ENCODE results near the gene ROR2.
A peak's percentile ranks its signal among the peaks of the same experiment; 100 is the strongest.
"Not testable (repeated sequence)": the region's sequence is repeated elsewhere in the genome, so short reads cannot be mapped to it uniquely, and the experiment has no call there.

The ROR2 gene

DNA sequence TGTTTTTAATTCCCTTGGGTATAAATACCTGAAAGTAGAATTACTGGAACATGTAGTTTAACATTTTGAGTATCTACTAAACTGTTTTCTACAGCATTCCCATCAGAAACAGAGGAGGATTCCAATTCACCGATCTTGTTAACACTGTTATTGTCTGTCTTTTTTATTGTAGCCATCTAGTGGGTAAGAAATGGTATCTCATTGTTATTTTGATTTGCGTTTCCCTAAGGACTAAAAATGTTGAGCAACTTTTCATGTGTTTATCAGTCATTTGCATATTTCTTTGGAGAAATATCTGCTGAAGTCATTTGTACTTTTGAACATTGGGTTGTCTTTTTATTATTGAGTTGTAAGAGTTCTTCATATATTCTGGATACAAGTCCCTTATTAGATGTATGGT lies 391.1 kb downstream of the ROR2 start:
- no peaks in the 10 kb centered on the region for H3K9me3 Mint-ChIP-seq
- no peaks in the 10 kb centered on the region for H3K4me1 Mint-ChIP-seq (ENCODE audit: low read depth)
- no peak overlapping the region for H3K4me3 Mint-ChIP-seq
- H3K27me3 Mint-ChIP-seq: peaks cover 20% of the 10 kb centered on the region
- no peak overlapping the region for H3K27ac Mint-ChIP-seq
- H3K36me3 Mint-ChIP-seq (ENCODE audit: low read depth): no peaks in the 10 kb centered on the region

DNA sequence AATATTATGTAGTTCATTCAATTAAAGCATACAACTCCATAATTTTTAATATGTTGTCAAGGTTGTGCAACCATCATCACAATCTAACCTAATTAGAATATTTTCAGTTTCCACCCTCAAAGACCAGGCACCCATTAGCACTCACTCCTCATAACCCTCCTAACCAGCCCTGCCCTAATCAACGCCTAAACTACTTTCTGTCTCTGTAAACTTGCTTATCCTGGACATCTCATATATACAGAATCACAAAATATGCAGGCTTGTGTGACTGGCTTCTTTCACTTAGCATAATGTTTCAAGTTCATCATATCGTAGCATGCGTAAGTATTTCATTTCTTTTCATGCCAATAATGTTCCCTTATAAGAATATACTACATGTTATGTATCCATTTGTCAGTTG lies 391.6 kb downstream of the ROR2 start:
- H3K4me1 Mint-ChIP-seq (ENCODE audit: low read depth): no peaks in the 10 kb centered on the region
- no peaks in the 10 kb centered on the region for H3K36me3 Mint-ChIP-seq (ENCODE audit: low read depth)
- H3K9me3 Mint-ChIP-seq: no peaks in the 10 kb centered on the region
- H3K4me3 Mint-ChIP-seq: no peak overlapping the region
- H3K27ac Mint-ChIP-seq: no peak overlapping the region
- peaks cover 15% of the 10 kb centered on the region for H3K27me3 Mint-ChIP-seq

DNA sequence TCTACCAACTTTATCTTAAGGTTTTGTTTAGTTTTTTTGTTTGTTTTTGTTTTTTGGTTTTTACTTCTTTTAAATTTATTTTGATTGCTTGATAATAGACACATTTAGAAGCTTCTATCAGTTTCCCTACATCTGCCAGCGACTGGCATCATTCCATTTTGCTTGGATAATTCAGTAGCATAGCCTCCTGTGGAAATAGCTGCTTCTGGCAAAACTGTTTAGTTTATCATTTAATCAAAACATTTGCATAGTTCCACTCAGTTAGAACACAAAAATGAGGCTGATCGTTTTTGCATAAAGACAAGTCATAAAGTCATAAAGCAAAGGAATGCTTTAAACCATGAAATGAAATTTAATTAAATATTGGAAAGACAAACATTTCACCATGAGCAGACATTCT lies 392.7 kb downstream of the ROR2 start:
- H3K27ac Mint-ChIP-seq: no peak overlapping the region
- H3K4me3 Mint-ChIP-seq: no peak overlapping the region
- no peaks in the 10 kb centered on the region for H3K9me3 Mint-ChIP-seq
- no peaks in the 10 kb centered on the region for H3K36me3 Mint-ChIP-seq (ENCODE audit: low read depth)
- peaks cover 17% of the 10 kb centered on the region for H3K27me3 Mint-ChIP-seq
- H3K4me1 Mint-ChIP-seq (ENCODE audit: low read depth): no peaks in the 10 kb centered on the region

DNA sequence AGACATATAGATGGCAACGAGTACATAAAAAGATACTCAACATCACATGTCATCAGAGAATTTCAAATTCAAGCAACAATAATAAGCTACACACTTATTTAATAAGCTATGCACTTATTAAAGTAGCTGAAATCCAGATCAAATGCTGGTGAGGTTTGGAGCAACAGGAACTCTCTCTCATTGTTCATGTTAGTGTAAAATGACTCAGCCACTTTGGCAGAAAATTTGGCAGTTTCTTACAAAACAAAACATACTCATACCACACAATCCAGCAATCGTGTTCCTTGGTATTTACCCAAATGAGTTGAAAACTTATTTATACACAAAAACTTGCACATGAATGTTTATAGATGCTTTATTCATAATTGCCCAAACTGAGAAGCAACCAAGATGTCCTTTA lies 394.9 kb downstream of the ROR2 start:
- Mint-ChIP-seq H3K4me3 (no peak overlapping the region), H3K27ac (no peak overlapping the region), H3K27me3 (peaks cover 20% of the 10 kb centered on the region), H3K36me3 (ENCODE audit: low read depth) (no peaks in the 10 kb centered on the region), H3K4me1 (ENCODE audit: low read depth) (no peaks in the 10 kb centered on the region), H3K9me3 (no peaks in the 10 kb centered on the region)

DNA sequence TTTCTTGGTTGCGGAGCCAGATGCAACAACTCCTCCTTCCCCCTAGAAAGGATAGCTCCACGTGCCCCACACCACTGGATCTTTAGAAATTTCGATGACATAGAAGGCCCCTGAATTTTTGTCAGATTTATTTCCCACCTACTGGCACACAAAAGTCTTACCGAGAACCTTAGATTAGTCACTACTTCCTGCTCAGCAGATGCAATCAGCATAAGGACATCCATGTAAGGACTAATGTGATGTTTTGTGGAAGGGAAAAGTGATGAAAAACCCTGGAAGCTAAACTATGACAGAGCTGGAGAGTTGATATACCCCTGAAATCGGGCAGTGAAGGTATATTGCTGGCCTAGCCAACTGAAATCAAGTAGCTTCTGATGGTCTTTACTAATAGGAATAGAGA lies 400.9 kb downstream of the ROR2 start:
- Mint-ChIP-seq H3K36me3 (ENCODE audit: low read depth) (no peaks in the 10 kb centered on the region), H3K4me1 (ENCODE audit: low read depth) (no peaks in the 10 kb centered on the region), H3K9me3 (no peaks in the 10 kb centered on the region), H3K27me3 (peaks cover 18% of the 10 kb centered on the region), H3K27ac (no peak overlapping the region), H3K4me3 (no peak overlapping the region)

DNA sequence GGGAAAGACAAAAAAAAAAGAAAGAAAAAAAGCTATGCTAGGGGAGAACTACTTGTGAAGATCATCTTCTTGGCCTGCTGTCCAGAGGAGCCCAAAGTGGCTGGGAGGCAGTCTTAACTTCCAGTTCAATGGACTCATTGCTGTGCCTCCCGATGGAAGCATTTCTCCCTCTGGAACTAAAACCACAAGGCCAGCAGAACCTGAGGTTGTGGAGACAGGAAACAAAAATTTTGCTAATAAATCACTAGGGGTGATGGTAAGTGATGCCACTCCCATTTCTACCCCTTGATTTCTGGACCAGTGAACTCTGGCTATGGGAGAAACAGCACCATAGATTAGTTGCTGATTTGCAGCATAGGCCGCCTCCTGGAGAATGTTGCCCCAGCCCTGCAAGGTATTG lies 402.9 kb downstream of the ROR2 start:
- no peaks in the 10 kb centered on the region for H3K9me3 Mint-ChIP-seq
- no peak overlapping the region for H3K27ac Mint-ChIP-seq
- H3K36me3 Mint-ChIP-seq (ENCODE audit: low read depth): no peaks in the 10 kb centered on the region
- no peak overlapping the region for H3K4me3 Mint-ChIP-seq
- H3K4me1 Mint-ChIP-seq (ENCODE audit: low read depth): no peaks in the 10 kb centered on the region
- peaks cover 26% of the 10 kb centered on the region for H3K27me3 Mint-ChIP-seq

DNA sequence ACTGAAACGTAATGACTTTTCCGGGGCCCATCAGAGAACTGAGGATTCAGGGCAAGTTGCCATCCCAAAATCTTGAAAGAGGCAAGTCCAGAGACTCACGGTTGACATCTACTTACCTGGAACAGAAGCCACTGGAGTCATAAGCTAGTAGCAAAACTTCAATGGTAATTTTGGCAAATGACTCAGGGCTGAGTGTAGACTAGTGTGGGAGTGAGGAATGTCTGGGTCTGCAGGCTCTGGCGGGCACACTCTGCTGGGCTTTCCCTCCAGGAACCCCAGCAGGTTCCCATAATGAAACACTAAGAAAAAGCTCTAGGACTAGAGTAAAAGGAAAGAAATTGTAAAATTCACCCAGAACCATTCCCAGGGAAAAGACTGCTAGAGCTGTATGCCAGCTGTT lies 403.5 kb downstream of the ROR2 start:
- Mint-ChIP-seq H3K9me3 (no peaks in the 10 kb centered on the region), H3K36me3 (ENCODE audit: low read depth) (no peaks in the 10 kb centered on the region), H3K4me3 (no peak overlapping the region), H3K27ac (no peak overlapping the region), H3K4me1 (ENCODE audit: low read depth) (no peaks in the 10 kb centered on the region), H3K27me3 (peaks cover 29% of the 10 kb centered on the region)

DNA sequence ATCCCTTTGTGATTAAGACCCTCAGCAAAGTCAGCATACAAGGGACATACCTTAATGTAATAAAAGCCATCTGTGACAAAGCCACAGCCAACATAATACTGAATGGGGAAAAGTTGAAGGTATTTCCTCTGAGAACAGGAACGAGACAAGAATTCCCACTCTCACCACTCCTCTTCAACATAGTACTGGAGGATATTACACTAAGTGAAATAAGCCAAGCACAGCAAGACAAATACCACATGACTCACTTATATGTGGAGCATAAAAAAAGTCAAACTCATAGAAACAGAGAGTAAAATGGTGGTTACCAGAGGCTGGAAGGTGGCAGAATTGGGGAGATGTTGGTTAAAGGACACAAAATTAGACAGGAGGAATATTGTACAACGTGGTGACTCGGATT lies 408.3 kb downstream of the ROR2 start:
- Mint-ChIP-seq H3K4me3 (no peak overlapping the region), H3K27me3 (peaks cover 21% of the 10 kb centered on the region), H3K4me1 (ENCODE audit: low read depth) (peaks cover 11% of the 10 kb centered on the region), H3K9me3 (no peaks in the 10 kb centered on the region), H3K27ac (no peak overlapping the region), H3K36me3 (ENCODE audit: low read depth) (no peaks in the 10 kb centered on the region)

DNA sequence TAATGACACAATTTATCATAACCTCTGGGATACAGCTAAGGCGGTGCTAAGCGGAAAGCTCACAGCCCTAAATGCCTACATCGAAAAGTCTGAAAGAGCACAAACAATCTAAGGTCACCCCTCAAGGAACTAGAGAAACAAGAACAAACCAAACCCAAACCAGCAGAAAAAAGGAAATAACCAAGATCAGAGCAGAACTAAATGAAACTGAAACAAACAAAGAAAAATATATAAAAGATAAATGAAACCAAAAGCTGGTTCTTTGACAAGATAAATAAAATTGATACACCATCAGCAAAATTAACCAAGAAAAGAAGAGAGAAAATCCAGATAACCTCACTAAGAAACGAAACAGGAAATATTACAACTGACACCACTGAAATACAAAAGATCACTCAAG lies 409.5 kb downstream of the ROR2 start:
- Mint-ChIP-seq H3K27ac (peak overlapping the region; percentile 1), H3K27me3 (peaks cover 21% of the 10 kb centered on the region), H3K4me1 (ENCODE audit: low read depth) (peaks cover 11% of the 10 kb centered on the region)
- H3K36me3 Mint-ChIP-seq (ENCODE audit: low read depth); H3K9me3 Mint-ChIP-seq; H3K4me3 Mint-ChIP-seq: not testable (repeated sequence)

DNA sequence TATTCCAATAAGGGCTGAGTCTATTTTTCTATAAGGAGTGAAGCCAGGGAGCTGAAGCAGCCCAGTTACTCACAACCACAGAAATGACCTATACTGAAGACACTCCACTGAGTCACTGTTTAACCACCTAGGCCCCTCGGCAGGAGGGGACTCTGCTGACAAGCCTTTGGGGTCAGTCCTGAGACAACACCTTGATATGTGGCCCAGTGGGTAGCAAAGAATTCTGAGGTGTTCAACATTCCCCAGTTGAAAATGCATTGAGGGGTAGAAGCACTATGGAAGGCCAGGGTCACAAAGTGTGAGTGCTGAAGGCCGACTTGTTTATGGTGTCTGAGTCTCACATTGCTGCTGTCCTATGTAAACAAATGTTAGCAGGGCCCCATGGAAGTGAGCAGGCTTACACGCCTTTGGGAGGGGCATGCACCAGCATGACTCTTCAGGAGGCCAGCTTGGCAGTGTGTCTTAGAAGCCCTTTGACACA lies 413.8 kb downstream of the ROR2 start:
- no peaks in the 10 kb centered on the region for H3K36me3 Mint-ChIP-seq (ENCODE audit: low read depth)
- H3K4me1 Mint-ChIP-seq (ENCODE audit: low read depth): peaks cover 11% of the 10 kb centered on the region
- H3K27ac Mint-ChIP-seq: no peak overlapping the region
- no peak overlapping the region for H3K4me3 Mint-ChIP-seq
- peaks cover 26% of the 10 kb centered on the region for H3K27me3 Mint-ChIP-seq
- no peaks in the 10 kb centered on the region for H3K9me3 Mint-ChIP-seq

DNA sequence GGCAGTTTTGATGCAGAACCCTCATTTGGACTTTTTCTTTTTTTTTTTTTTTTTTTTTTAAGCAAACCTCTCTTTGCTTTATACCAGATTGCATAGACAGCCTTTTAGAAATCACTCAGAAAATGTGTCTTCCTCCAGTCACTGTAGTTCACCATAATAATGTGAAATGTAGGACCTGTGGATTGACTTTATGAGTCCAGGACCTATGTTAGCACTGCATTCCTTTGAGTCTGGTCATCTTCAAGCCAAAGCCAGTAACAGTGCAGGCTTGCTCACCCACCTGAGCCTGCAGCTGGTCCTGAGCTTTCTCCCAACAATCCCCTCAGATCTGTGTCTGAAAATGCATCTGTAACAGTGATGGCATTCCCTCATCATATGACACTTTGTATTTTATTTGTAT lies 415.7 kb downstream of the ROR2 start:
- Mint-ChIP-seq H3K4me3 (no peak overlapping the region), H3K4me1 (ENCODE audit: low read depth) (no peaks in the 10 kb centered on the region), H3K9me3 (no peaks in the 10 kb centered on the region), H3K27ac (no peak overlapping the region), H3K36me3 (ENCODE audit: low read depth) (no peaks in the 10 kb centered on the region), H3K27me3 (peaks cover 27% of the 10 kb centered on the region)

DNA sequence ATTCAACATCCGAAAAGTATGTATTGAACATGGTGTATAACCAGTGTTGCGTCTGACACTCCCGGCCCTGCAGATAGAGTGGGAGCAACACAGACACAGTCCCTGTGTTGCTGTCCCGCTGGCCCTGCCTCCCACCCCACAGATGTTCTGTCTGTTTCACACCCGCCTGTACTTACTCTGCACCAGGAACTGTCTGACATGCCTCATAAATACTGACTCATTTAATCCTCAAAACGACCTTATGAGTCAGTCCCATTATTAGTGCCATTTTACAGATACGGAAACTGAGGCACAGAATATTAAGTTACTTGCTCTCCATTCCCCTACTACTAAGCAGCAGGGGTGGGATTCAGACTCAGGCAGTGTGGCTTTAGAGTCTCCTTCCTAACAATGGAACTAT lies 416.6 kb downstream of the ROR2 start:
- Mint-ChIP-seq H3K4me3 (no peak overlapping the region), H3K4me1 (ENCODE audit: low read depth) (no peaks in the 10 kb centered on the region), H3K27me3 (peaks cover 32% of the 10 kb centered on the region), H3K9me3 (no peaks in the 10 kb centered on the region), H3K36me3 (ENCODE audit: low read depth) (no peaks in the 10 kb centered on the region), H3K27ac (no peak overlapping the region)

DNA sequence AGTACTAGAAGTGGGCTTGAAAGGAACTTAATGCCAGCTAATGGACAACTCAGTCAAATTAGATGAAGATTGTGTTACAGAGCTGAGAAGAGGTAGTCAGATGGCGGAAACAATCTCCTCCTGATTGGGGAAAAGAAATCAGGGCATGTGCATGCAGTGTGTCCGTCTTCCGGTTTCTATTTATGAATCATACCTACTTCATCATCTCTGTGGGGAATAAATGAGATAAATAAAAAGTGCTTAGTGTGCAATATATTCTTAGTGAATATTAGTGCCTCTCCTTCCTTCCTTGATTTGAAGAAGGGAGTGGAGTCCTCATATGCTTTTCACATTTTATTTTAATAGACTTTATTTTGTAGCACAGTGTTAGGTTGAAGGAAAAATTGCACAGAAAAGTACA lies 417.7 kb downstream of the ROR2 start:
- Mint-ChIP-seq H3K4me3 (no peak overlapping the region), H3K36me3 (ENCODE audit: low read depth) (no peaks in the 10 kb centered on the region), H3K4me1 (ENCODE audit: low read depth) (no peaks in the 10 kb centered on the region), H3K27me3 (peaks cover 40% of the 10 kb centered on the region), H3K27ac (no peak overlapping the region), H3K9me3 (no peaks in the 10 kb centered on the region)

DNA sequence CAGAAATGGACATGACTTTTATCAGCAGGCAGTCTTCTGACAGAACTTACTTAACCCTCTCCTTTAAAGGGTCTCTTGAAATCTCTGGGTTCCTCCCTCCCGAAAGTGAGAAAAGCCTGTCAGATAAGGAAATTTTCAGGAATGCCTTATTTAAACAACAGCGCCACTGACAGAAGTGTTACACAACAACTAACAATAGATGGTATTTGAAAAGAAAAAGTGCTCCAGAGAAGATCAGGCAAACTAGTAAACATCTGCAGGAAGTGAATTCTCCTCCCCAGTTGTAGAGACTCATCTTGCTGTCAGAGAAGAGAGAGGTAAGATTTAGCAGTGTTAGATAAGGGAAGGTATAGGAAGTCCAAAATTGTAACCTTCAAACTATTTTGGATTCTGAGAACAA lies 419.2 kb downstream of the ROR2 start:
- H3K9me3 Mint-ChIP-seq: peaks cover 5% of the 10 kb centered on the region
- H3K27ac Mint-ChIP-seq: no peak overlapping the region
- H3K27me3 Mint-ChIP-seq: peaks cover 51% of the 10 kb centered on the region
- no peak overlapping the region for H3K4me3 Mint-ChIP-seq
- H3K4me1 Mint-ChIP-seq (ENCODE audit: low read depth): no peaks in the 10 kb centered on the region
- H3K36me3 Mint-ChIP-seq (ENCODE audit: low read depth): no peaks in the 10 kb centered on the region

DNA sequence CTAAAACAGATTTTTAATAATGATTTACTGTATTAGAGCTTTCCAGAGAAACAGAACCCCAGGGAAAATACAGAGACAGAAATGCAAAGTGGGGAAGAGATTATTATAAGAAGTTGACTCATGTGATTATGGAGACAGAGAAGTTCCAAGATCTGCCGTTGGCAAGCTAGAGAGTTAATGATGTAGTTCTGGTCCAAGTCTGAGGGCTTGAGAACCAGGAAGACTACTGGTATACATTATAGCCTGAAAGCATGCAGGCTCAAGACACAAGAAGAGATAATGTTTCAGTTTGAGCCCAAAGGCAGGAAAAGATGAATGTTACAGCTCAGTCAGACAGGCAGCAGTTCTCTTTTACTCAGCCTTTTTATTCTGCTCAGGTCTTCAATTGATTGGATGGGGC lies 427.5 kb downstream of the ROR2 start:
- Mint-ChIP-seq H3K4me3 (no peak overlapping the region), H3K4me1 (ENCODE audit: low read depth) (no peaks in the 10 kb centered on the region), H3K36me3 (ENCODE audit: low read depth) (no peaks in the 10 kb centered on the region), H3K27ac (no peak overlapping the region), H3K27me3 (peaks cover 70% of the 10 kb centered on the region), H3K9me3 (peaks cover 10% of the 10 kb centered on the region)

DNA sequence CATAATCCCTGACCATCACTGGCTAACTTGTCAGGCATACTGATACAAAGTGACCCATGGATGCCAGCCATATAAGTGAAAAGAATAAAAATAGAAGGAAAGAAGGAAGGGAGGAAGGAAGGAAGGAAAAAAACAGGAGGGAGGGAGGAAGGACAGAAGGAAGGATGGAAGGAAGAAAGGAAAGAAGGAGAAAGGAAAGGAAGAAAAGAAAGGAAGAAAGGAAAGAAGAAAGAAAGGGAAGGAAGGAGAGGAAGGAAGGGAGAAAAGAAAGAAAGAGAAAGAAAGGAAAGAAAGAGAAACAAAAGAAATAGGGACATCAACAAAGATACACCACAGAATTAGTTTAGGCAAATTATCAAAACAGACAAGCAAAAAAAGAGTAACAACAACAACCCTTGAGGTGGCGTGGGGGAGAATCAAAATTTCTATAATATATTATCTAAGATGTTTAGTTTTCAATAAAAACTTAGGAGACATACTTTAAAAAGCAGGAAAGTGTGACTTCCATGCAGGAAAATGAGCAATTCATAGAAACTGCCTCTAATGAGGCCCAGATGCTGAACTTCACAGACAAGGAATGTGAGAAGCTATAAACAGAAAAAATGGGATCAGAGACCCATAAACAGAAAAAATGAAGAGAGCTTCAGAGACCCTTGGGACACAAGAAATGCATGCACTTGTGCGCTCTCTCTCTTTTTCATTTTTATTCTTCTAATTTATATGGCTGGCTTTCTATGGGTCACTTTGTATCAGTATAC lies 430.3 kb downstream of the ROR2 start:
- H3K9me3 Mint-ChIP-seq: peaks cover 5% of the 10 kb centered on the region
- H3K4me1 Mint-ChIP-seq (ENCODE audit: low read depth): no peaks in the 10 kb centered on the region
- no peak overlapping the region for H3K4me3 Mint-ChIP-seq
- peaks cover 58% of the 10 kb centered on the region for H3K27me3 Mint-ChIP-seq
- no peaks in the 10 kb centered on the region for H3K36me3 Mint-ChIP-seq (ENCODE audit: low read depth)
- no peak overlapping the region for H3K27ac Mint-ChIP-seq

Measured in stimulated activated naive CD8-positive, alpha-beta T cell treated with anti-CD3 and anti-CD28 coated beads, Interleukin-15, Interleukin-2, amounts not matched to agents 100 ng/mL and 50 ng/mL, for 24 hours (primary cell).